HG03457 (cell line): ENCODE measurements around the gene C5.

Experiments
- ATAC-seq: cut with Tn5 transposase; IDR thresholded peaks from one replicate; pipeline ENCODE4 v1.9.1; 2021; ENCODE audit warnings: moderate number of reproducible peaks; ENCODE audit not compliant: unreplicated experiment

Gene C5

GRCh38 chr9:120914396-120914795 is 135.7 kb downstream of the C5 start:
- ATAC-seq, result no peak

GRCh38 chr9:120913647-120914264 is 136.3 kb downstream of the C5 start:
- no peak for ATAC-seq

- ATAC-seq, result no peak
These were observed 137.0 kb downstream of the C5 start for GRCh38 chr9:120912958-120913646.

GRCh38 chr9:120911295-120911837 is 138.7 kb downstream of the C5 start:
- no peak for ATAC-seq

GRCh38 chr9:120910643-120911042 is 139.4 kb downstream of the C5 start:
- no peak for ATAC-seq

- ATAC-seq, result no peak
These were observed 140.2 kb downstream of the C5 start for GRCh38 chr9:120909904-120910303.

- no peak for ATAC-seq
These were observed 144.5 kb downstream of the C5 start for GRCh38 chr9:120905315-120906164.

GRCh38 chr9:120904978-120905301 is 145.1 kb downstream of the C5 start:
- no peak for ATAC-seq

GRCh38 chr9:120904061-120904977 is 145.8 kb downstream of the C5 start:
- no peak for ATAC-seq

GRCh38 chr9:120902569-120903535 is 147.2 kb downstream of the C5 start:
- no peak for ATAC-seq
